Activated CD8-positive, alpha-beta memory T cell treated with anti-CD3 and anti-CD28 coated beads for 48 hours (primary cell): Measurements from ENCODE around the gene PDXDC1.
"Not testable (repeated sequence)": the region's sequence is repeated elsewhere in the genome, so short reads cannot be mapped to it uniquely, and the experiment has no call there.

Experiments used
- DNase-seq, 3 experiments: peaks; one replicate each; pipeline ENCODE4 v3.0.0-alpha.2; 2020; ENCODE audit warnings: low read depth in 2 of 3, low spot score in 2 of 3

Gene PDXDC1

GRCh38 chr16:15132719-15133428, 158.0 kb downstream of the PDXDC1 start:
- not testable (repeated sequence) for DNase-seq

- DNase-seq = not testable (repeated sequence)
Observed at GRCh38 chr16:15133554-15133953, 158.7 kb downstream of the PDXDC1 start.

DNA sequence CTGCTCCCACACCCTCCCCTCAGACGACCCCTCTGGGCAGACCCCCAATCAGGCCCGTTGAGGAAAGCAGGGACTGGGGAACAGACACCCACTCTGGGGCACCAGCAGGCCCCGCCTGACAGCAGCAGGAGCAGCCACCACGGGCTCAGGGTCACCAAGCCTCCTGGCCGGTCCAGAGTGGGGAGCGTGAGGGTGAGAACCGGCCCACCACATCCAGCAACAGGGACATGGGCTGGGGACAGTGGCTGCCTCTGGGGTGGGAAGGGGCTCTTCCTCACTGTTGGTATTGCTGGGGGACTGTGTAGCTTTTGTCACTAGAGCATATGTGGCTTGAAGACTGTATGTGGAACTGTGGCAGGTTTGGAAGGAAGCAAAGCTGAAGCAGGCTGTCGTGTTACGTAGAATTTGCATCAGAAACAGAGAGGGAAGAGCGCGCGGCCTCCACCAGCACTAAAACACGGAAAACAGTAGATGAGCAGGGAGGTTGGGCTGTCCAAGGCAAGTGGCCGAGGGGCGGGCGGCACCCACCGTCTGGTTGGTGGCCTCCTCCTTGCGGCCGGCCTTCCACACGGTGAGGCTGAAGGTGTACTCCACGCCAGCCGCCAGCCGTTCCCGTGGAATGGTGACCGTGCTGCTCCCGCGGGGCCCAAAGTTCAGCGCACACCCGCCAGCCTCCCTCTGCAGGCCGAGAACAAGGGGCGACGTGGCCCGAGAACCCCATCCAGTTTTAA, 160.1 kb downstream of the PDXDC1 start:
- DNase-seq = not testable (repeated sequence)

DNA sequence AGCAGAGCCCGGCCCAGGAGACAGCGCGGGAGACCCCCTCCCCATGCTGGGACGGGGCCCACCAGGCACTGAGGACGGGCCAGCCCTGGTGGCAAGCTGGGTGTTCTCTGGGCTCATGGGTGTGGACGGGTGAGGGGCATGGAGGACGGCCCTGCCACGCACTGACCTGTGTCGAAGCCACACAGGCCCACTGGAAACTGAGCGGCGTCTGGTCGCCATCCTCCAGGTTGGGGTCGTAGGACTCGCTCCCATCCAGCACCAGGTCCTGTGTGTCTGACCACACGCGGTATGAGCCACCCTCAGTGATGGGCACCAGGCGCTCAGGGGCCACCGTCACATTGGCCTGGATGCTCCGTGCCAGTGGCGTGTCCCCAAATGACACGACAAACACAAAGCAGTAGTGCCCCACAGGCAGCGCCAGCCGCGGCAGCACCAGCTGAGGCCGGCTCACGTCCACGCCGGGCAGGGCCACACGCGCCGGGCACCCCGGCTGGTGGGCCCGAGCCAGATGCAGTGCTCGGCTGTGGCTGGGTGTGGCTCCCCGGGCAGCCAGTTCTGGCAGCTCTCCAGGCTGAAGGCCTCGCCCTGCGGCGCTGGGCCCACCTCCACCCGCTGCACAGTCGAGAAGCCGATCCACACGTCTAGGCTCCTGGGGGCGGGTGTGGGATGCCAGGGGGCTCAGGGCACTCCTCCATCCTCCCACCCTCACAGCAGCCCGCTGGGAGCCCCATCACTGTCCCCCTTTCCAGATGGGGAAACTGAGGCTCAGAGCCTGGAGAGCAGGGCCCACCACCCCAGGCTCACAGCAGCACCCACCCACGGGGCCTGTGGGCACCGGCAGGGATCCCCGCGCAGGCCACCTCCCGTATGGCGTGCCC, 160.9 kb downstream of the PDXDC1 start:
- not testable (repeated sequence) for DNase-seq

- not testable (repeated sequence) for DNase-seq
Observed at GRCh38 chr16:15137514-15137913, 162.7 kb downstream of the PDXDC1 start.

DNA sequence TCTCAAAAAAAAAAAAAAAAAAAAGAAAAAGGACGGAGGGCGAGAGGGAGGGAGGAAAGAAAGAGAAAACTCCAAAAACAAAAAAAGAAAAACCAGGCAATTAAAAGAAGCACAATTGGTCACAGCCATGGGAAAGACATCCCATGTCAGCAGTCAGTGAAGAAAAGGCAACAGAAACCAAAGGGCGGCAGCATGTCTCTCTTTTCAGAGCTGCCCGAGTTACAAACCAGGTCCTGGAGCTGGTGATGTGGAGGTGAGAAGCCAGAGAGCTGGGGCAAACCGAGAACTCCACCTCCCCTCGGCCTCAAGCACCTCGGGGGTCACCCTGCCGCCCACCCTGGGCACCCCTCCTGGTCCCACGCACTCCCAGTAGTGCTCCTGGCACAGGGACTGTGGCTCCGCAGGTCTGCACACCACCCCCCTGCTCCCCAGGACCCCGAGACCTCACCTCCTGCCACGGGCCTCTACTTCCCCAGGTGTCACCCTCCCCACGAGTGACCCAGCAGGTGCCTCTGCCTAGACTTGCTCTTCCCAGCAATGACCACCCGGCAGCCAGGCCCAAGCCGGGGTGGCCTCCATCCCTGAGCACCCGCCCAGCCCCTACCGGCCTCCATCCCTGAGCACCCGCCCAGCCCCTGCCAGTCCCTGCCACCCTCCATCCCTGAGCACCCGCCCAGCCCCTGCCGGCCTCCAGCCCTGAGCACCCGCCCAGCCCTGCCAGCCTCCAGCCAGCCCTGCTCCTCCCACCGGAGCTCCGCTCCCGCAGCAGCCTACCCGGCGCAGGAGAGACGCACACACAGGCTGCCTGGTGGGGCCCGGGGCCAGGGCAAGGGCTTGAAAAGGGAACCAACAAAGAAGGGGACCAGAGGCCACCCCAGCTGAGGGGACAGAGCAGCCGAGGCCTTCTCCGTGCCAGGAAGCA, 165.9 kb downstream of the PDXDC1 start:
- DNase-seq = not testable (repeated sequence)

DNA sequence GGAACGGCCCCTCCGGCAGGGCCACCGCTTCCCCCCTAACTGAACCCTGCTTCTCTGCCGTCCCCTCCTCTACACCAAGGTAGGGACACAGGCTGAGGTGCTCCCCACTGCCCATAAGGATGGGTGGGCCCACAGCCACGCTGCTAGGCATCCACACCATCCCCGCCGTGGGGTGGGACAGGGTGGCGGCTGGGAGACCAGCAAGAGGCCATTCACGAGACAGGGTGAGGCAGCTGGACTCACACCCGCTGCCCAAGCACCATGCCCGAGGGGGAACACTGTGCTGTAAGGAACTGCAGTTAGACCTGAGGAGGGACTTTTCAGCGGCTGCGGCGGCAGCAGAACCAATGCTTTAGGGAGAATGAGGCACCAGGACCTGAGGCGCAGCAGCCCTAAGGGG, 166.8 kb downstream of the PDXDC1 start:
- DNase-seq = no peak

- DNase-seq = not testable (repeated sequence)
Observed at GRCh38 chr16:15142107-15142890, 167.5 kb downstream of the PDXDC1 start.

- DNase-seq = not testable (repeated sequence)
Observed at GRCh38 chr16:15142891-15143600, 168.2 kb downstream of the PDXDC1 start.

- DNase-seq = not testable (repeated sequence)
Observed at GRCh38 chr16:15143601-15144091, 168.8 kb downstream of the PDXDC1 start.

DNA sequence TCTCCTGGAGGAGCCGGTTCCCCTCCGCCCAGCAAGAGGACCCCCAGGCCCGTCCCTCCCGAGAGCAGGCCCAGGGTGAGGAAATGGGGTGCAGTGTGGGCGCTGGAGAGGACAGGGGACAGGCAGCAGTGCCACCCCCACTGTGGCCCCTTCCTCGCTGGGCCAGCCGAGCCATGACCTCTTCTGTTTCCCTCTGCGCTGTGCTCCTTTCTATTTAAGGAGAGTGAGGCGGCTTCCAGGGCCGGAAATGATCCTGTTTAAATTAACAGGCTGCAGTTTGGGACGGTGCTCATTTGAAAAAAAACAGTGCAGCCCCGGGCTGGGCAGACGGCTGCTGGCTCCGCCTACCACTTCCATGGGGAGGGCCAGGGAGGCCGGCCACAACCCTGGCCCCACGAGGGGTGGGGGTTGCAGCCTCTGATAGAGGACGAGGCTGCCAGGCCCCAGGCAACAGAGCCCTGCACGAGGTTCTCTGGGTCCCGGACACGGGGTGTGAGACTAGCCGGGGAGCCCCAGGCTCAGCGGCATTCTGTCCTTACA, 169.3 kb downstream of the PDXDC1 start:
- not testable (repeated sequence) for DNase-seq

DNA sequence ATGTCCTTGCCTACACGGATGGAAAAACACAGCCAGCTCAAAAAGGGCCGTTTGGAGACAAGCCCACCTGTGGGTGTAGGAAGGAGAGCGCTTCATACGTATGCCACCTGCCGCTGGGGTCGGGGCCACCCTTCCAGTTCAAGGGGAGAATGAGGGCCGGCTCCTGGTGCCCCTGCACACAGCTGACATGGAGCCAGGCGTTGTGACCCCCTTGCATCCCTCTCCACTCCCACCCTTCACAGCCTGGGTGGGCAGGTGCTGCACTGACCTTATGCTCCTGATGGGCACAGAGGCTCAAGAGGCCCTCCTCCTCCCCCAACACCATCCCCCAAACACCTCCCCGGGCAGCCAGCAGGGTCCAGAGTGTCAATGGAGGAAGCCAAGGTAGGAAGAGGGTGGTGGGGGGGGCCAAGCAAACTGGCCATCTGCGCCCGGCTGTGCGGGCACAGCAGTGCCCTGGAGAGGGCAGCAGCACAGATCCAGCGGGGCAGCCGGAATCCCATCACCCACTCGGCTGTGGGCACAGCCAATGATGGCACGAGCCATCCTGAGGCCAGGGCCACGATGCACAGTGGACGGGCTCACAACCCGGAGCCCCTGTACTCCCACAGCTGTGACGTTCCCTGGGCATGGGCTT, 170.1 kb downstream of the PDXDC1 start:
- DNase-seq = not testable (repeated sequence)

GRCh38 chr16:15145418-15146263, 170.8 kb downstream of the PDXDC1 start:
- DNase-seq = not testable (repeated sequence)

GRCh38 chr16:15146264-15146662, 171.4 kb downstream of the PDXDC1 start:
- not testable (repeated sequence) for DNase-seq

DNA sequence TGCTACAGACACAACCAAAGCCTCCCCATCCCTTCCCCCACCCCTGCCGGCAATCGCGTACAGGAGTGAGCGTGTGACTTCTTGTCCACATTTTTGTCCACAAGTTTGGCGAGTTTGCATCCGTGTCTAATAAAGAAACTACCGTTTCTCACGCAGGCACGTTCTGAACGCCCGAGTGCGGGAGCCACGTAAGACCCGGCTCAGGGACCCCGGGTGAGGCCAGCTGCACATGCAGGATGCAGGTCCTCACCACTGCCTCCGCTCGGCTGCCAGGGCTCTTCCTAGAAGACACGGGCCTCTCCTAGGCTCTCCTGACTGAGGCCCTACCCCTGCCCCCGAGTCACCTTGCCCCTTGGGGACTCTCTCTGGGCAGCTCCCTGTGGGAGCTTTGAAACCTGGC, 174.0 kb downstream of the PDXDC1 start:
- DNase-seq = not testable (repeated sequence)

DNA sequence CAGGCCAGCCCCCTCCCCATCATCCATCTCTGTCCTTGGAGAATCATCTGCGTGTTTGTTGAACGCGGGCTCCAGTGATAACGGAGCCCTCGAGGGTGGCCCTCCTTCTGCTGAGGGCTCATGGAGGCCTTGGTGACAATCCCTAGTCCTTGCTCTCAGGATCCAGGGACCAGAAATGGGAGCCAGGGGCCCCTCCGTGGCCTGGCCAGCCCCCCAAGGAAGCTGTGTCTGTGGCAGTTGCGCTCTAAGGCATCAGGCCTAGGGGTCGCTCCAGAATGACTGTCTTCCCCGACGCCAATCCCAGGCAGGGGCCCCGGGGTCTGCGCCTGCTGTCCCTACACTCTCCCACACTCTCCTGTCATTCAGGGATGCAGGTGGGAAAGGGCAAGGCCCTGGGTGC, 174.4 kb downstream of the PDXDC1 start:
- not testable (repeated sequence) for DNase-seq

DNA sequence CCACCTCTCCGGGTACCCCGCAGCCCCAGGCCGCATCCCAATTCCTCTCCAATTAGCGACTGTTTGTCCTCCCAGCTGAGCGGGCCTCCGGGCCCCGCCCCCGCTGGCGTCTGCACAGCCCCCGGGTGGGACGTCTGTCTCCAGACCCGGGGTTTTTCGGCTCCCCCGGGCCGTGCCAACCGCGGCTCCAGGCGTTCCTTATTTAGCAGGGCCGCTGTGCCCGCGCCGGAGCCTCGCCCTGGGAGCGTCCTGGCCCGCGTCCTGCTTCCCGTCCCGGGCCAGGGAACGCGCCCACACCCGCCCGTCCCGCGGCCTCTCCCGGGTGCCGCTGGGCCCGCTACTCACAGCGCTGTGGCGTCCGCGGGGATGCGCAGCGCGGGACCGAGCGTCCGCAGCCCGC, 179.2 kb downstream of the PDXDC1 start:
- not testable (repeated sequence) for DNase-seq
